HepG2 (cell line): ENCODE measurements around the gene SIT1. TPM values are rescaled to one million over a fixed set of nuclear protein-coding genes. Genes with fewer than 3 reads are reported as not detected.

ENCODE experiments used
- ASH2L ChIP-seq: fragments of 300-600, 200-600 bp; sonication (generic); IDR thresholded peaks from 2 replicates; pipeline ENCODE4 v1.7.0; 2017; ENCODE audit warnings: low read depth, mild to moderate bottlenecking, moderate library complexity, mixed read lengths, low read length; ENCODE audit not compliant: insufficient read length
- BCL6 ChIP-seq: IDR thresholded peaks from 2 replicates; pipeline ENCODE4 v1.6.1; 2016; ENCODE audit warnings: missing genetic modification reagents, missing compliant biosample characterization
- DR1 ChIP-seq: sonication (generic); formaldehyde crosslinking; IDR thresholded peaks from 2 replicates; pipeline ENCODE4 v1.8.0; 2021; ENCODE audit warnings: mild to moderate bottlenecking, missing genetic modification reagents, inconsistent platforms
- GTF3A ChIP-seq: sonication (generic); formaldehyde crosslinking; conservative IDR thresholded peaks from 2 replicates; pipeline ENCODE4 v1.4.0; 2020; ENCODE audit warnings: mild to moderate bottlenecking, missing genetic modification reagents
- HDAC1 ChIP-seq: sonication (generic); formaldehyde crosslinking; IDR thresholded peaks from 2 replicates; pipeline ENCODE4 v1.5.1; 2020; ENCODE audit warnings: mild to moderate bottlenecking, missing genetic modification reagents
- HHEX ChIP-seq: IDR thresholded peaks from 2 replicates; pipeline ENCODE4 v1.6.1; 2016; ENCODE audit warnings: control low read depth
- HNRNPUL1 ChIP-seq: fragments of 200-400 bp; formaldehyde crosslinking; IDR thresholded peaks from 2 replicates; pipeline ENCODE4 v1.6.1; 2017; ENCODE audit warnings: low read depth, mild to moderate bottlenecking, low read length, moderate library complexity
- IKZF4 ChIP-seq: sonication (generic); formaldehyde crosslinking; IDR thresholded peaks from 2 replicates; pipeline ENCODE4 v1.5.1; 2020; ENCODE audit warnings: borderline replicate concordance, mild to moderate bottlenecking, low read depth, missing genetic modification reagents; ENCODE audit errors: not compliant biosample characterization
- JDP2 ChIP-seq: sonication (generic); formaldehyde crosslinking; IDR thresholded peaks from 2 replicates; pipeline ENCODE4 v1.8.1; 2022; ENCODE audit warnings: missing genetic modification reagents, borderline replicate concordance
- KDM1A ChIP-seq: IDR thresholded peaks from 2 replicates; pipeline ENCODE4 v1.6.1; 2016; ENCODE audit warnings: missing compliant biosample characterization
- MEIS1 ChIP-seq: sonication (generic); formaldehyde crosslinking; IDR thresholded peaks from 2 replicates; pipeline ENCODE4 v1.9.0; 2021; ENCODE audit warnings: mild to moderate bottlenecking, missing genetic modification reagents, moderate library complexity, borderline replicate concordance
- NR2F2 ChIP-seq: IDR thresholded peaks from 2 replicates; pipeline ENCODE4 v1.6.1; 2012; ENCODE audit warnings: low read depth, inconsistent platforms, borderline replicate concordance
- PITX1 ChIP-seq: sonication (generic); formaldehyde crosslinking; IDR thresholded peaks from 2 replicates; pipeline ENCODE4 v1.5.1; 2020; ENCODE audit warnings: mild to moderate bottlenecking, missing genetic modification reagents
- RBFOX2 ChIP-seq: fragments of 200-400 bp; formaldehyde crosslinking; IDR thresholded peaks from 2 replicates; pipeline ENCODE4 v1.6.1; 2017; ENCODE audit warnings: low read depth, mild to moderate bottlenecking, low read length
- RFX5 ChIP-seq: IDR thresholded peaks from 2 replicates; pipeline ENCODE4 v1.6.1; 2011; ENCODE audit warnings: low read depth, low read length, improper control_type of control experiment
- SRSF9 ChIP-seq: fragments of 200-400 bp; formaldehyde crosslinking; IDR thresholded peaks from 2 replicates; pipeline ENCODE4 v1.6.1; 2018; ENCODE audit warnings: borderline replicate concordance, mild to moderate bottlenecking, low read depth, low read length; ENCODE audit not compliant: insufficient read depth, poor library complexity, severe bottlenecking
- ZNF160 ChIP-seq: sonication (generic); formaldehyde crosslinking; IDR thresholded peaks from 2 replicates; pipeline ENCODE4 v1.8.0; 2022; ENCODE audit warnings: mild to moderate bottlenecking, inconsistent platforms, missing genetic modification reagents
- ZNF232 ChIP-seq: sonication (generic); formaldehyde crosslinking; IDR thresholded peaks from 2 replicates; pipeline ENCODE4 v1.4.0; 2020; ENCODE audit warnings: missing genetic modification reagents, borderline replicate concordance
- ZNF510 ChIP-seq: sonication (generic); formaldehyde crosslinking; IDR thresholded peaks from 2 replicates; pipeline ENCODE4 v1.4.0; 2020; ENCODE audit warnings: low read depth, mild to moderate bottlenecking, missing genetic modification reagents
- polyA plus RNA-seq, 8 experiments: library from polyadenylated mRNA; depleted of rRNA in 3 of 8; stranded (reverse) in 7 of 8; unstranded in 1 of 8; fragments of >200 nt; fragmentation: Illumina TruSeq in 4 of 8; extraction: Trizol in 4 of 8; gene quantifications; 2 replicates each; pipeline versions ENCODE4 v1.2.1 to v1.2.3, GENCODE V29; 2011 to 2016; ENCODE audit warnings: low read depth in 4 of 8, missing spikeins in 1 of 8, mixed read lengths in 1 of 8; ENCODE audit not compliant: insufficient read depth in 1 of 8
- total RNA-seq, 5 experiments: library from RNA; depleted of rRNA; stranded (reverse); fragments of >200 nt; fragmentation: Illumina TruSeq; extraction: Trizol; gene quantifications; 2 replicates each; pipeline ENCODE4 v1.2.3, GENCODE V29; 2016; ENCODE audit warnings: low read depth in 1 of 5
- TF ChIP-seq, protein P1 (sequence below): sonication (generic); formaldehyde crosslinking; IDR thresholded peaks from 2 replicates; pipeline ENCODE4 v1.5.0; 2020; ENCODE audit warnings: missing genetic modification reagents, mild to moderate bottlenecking, borderline replicate concordance
- TF ChIP-seq, protein P2 (sequence below): sonication (generic); formaldehyde crosslinking; IDR thresholded peaks from 2 replicates; pipeline ENCODE4 v1.8.0; 2022; ENCODE audit warnings: missing genetic modification reagents, mild to moderate bottlenecking, borderline replicate concordance
- TF ChIP-seq, protein P3 (sequence below): sonication (generic); formaldehyde crosslinking; IDR thresholded peaks from 2 replicates; pipeline ENCODE4 v1.8.1; 2023; ENCODE audit warnings: mild to moderate bottlenecking, missing genetic modification reagents, borderline replicate concordance
- TF ChIP-seq, protein P4 (sequence below): sonication (generic); formaldehyde crosslinking; conservative IDR thresholded peaks from 2 replicates; pipeline ENCODE4 v1.4.0; 2020; ENCODE audit warnings: missing genetic modification reagents
- TF ChIP-seq, protein P5 (sequence below): sonication (generic); formaldehyde crosslinking; IDR thresholded peaks from 2 replicates; pipeline ENCODE4 v1.4.0; 2020; ENCODE audit warnings: low read depth, mild to moderate bottlenecking, missing genetic modification reagents

Gene SIT1
- total and polyA plus RNA-seq, 2 of the 13 experiments (the other 11 are each of a cell fraction or from before 2014, with no cell fraction given), result 0.09 to 6.7 TPM

DNA sequence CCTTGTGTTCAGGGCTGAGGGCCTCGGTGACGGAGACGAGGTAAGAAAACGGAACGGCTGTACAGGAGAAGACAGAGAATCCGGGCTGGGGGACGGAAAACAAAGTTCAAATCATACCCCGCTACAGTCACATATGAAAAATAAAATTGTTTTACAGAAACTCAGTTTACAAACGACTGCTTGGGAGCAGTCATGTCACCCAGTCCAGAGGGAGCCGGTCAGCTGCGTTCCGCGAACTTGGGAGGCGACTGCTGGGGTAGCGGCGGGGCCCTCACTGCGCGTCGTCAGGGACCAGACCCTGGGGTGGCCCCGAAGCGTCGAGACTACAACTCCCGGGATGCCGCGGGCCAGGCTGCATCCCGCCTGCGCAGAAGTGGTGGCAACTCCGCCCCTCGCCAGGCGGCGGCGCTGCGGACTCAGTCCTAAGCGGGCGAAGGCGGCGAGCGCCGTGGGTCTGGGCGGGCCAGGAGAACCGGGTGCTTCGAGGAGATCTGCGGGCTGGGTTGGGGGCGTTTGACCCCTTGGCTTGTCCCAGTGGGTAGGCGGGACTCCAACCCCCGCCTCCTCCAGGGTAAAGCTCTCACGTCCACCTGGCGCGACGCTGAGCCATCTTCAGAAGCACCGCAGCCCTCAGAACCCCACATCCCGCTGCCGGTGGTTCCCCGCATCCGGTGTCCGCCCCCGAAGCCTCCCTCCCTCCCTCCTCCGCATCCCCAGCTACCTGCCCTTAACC is 4.0 kb downstream of the SIT1 start (continued):
- TF ChIP-seq SRSF9, result no peak
- TF ChIP-seq, protein P1, sequence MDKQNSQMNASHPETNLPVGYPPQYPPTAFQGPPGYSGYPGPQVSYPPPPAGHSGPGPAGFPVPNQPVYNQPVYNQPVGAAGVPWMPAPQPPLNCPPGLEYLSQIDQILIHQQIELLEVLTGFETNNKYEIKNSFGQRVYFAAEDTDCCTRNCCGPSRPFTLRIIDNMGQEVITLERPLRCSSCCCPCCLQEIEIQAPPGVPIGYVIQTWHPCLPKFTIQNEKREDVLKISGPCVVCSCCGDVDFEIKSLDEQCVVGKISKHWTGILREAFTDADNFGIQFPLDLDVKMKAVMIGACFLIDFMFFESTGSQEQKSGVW, result no peak
- TF ChIP-seq, protein P2, sequence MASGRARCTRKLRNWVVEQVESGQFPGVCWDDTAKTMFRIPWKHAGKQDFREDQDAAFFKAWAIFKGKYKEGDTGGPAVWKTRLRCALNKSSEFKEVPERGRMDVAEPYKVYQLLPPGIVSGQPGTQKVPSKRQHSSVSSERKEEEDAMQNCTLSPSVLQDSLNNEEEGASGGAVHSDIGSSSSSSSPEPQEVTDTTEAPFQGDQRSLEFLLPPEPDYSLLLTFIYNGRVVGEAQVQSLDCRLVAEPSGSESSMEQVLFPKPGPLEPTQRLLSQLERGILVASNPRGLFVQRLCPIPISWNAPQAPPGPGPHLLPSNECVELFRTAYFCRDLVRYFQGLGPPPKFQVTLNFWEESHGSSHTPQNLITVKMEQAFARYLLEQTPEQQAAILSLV (CRISPR knock-in tag), result peak; percentile 36; the same call in 1 of the 2 replicates
- TF ChIP-seq IKZF4 (CRISPR knock-in tag), result no peak
- peak; percentile 59; the same call in 1 of the 2 replicates for TF ChIP-seq ZNF232 (CRISPR knock-in tag)
- TF ChIP-seq HDAC1 (CRISPR knock-in tag), result peak; percentile 66
- peak; percentile 83 for TF ChIP-seq RBFOX2
- TF ChIP-seq NR2F2, result no peak
- no peak; the same call in 1 of the 2 replicates for TF ChIP-seq ZNF160 (CRISPR knock-in tag)
- 0 out of 2 replicates have a peak, but pooled peaks have one; percentile 27 for TF ChIP-seq DR1 (CRISPR knock-in tag)
- TF ChIP-seq MEIS1 (CRISPR knock-in tag), result peak; percentile 56; the same call in 1 of the 2 replicates
- TF ChIP-seq JDP2 (CRISPR knock-in tag), result no peak
- 0 out of 2 replicates have a peak, but pooled peaks have one; percentile 17 for TF ChIP-seq PITX1 (CRISPR knock-in tag)
- TF ChIP-seq HNRNPUL1, result 0 out of 2 replicates have a peak, but pooled peaks have one; percentile 35
- no peak for TF ChIP-seq KDM1A
- TF ChIP-seq ZNF510, result no peak
- no peak for TF ChIP-seq RFX5
- no peak for TF ChIP-seq HHEX (CRISPR knock-in tag)
- TF ChIP-seq, protein P3, sequence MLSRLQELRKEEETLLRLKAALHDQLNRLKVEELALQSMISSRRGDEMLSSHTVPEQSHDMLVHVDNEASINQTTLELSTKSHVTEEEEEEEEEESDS (CRISPR knock-in tag), result no peak
- peak; percentile 31; the same call in 1 of the 2 replicates for TF ChIP-seq BCL6
- TF ChIP-seq ASH2L, result peak; percentile 15
- TF ChIP-seq, protein P4, sequence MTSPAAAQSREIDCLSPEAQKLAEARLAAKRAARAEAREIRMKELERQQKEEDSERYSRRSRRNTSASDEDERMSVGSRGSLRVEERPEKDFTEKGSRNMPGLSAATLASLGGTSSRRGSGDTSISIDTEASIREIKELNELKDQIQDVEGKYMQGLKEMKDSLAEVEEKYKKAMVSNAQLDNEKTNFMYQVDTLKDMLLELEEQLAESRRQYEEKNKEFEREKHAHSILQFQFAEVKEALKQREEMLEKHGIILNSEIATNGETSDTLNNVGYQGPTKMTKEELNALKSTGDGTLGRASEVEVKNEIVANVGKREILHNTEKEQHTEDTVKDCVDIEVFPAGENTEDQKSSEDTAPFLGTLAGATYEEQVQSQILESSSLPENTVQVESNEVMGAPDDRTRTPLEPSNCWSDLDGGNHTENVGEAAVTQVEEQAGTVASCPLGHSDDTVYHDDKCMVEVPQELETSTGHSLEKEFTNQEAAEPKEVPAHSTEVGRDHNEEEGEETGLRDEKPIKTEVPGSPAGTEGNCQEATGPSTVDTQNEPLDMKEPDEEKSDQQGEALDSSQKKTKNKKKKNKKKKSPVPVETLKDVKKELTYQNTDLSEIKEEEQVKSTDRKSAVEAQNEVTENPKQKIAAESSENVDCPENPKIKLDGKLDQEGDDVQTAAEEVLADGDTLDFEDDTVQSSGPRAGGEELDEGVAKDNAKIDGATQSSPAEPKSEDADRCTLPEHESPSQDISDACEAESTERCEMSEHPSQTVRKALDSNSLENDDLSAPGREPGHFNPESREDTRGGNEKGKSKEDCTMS, result no peak
- 0 out of 2 replicates have a peak, but pooled peaks have one; percentile 52 for TF ChIP-seq GTF3A (CRISPR knock-in tag)
- TF ChIP-seq, protein P5, sequence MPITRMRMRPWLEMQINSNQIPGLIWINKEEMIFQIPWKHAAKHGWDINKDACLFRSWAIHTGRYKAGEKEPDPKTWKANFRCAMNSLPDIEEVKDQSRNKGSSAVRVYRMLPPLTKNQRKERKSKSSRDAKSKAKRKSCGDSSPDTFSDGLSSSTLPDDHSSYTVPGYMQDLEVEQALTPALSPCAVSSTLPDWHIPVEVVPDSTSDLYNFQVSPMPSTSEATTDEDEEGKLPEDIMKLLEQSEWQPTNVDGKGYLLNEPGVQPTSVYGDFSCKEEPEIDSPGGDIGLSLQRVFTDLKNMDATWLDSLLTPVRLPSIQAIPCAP (CRISPR knock-in tag), result no peak
